ENCODE measurements around the gene LITAF. TPM values are rescaled to one million over a fixed set of nuclear protein-coding genes. Genes with fewer than 3 reads are reported as not detected.
"Not testable (repeated sequence)": the region's sequence is repeated elsewhere in the genome, so short reads cannot be mapped to it uniquely, and the experiment has no call there.

Gene LITAF
- polyA plus RNA-seq, 3 donors = 107 to 125 (median 115) TPM

DNA sequence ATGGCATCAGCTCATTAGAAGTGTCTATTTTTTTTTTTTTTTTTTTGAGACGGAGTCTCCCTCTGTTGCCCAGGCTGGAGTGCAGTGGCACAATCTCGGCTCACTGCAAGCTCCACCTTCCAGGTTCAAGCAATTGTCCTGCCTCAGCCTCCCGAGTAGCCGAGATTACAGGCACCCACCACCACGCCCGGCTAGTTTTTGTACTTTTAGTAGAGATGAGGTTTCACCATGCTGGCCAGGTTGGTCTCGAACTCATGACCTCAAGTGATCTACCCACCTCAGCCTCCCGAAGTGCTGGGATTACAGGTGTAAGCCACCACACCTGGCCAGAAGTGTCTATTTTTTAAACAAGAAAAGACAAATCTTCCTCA is 9.4 kb downstream of the LITAF start:
- not testable (repeated sequence) for DNase-seq (ENCODE audit: low read depth in 3 of 3, low spot score in 2 of 3)

GRCh38 chr16:11576427-11577289 is 10.1 kb downstream of the LITAF start:
- DNase-seq (ENCODE audit: low read depth in 3 of 3, low spot score in 2 of 3) = no peak

- no peak for DNase-seq (ENCODE audit: low read depth in 3 of 3, low spot score in 2 of 3)
Observed at GRCh38 chr16:11575223-11575589, 11.5 kb downstream of the LITAF start.

- no peak for DNase-seq (ENCODE audit: low read depth in 3 of 3, low spot score in 2 of 3)
Observed at GRCh38 chr16:11572301-11572995, 14.3 kb downstream of the LITAF start.

DNA sequence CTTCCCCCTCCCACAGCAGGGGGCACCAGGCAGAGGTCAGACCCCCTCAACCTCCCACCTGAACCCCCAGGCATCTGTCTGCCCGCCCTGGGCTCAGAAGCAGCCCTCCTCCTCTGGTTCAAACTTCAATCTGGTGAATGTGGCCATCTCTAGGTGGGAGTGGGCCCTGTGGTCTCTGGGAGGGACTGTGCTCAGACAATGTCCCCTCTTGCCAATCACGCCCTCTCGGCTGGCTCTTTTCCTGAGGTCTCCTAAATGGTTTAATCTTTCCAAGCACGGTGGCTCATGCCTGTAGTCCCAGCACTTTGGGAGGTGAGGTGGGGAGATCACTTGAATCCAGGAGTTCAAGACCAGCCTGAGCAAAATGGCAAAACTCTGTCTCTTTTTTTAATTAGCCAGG is 15.2 kb downstream of the LITAF start:
- no peak for DNase-seq (ENCODE audit: low read depth in 3 of 3, low spot score in 2 of 3)

DNA sequence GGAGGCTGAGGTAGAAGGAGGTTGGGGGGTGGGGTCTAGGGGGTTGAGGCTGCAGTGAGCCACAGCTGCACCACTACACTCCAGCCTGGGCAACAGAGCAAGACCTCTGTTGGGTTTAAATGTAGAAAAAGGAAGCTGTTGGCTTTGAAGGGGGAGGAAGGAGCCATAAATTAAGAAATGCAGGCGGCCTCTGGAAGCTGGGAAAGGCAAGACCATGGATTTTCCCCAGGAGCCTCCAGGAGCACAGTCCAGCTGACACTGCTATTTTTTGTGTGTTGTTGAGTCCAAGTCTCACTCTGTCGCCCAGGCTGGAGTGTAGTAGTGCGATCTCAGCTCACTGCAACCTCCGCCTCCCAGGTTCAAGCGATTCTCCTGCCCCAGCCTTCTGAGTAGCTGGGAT is 15.9 kb downstream of the LITAF start:
- no peak for DNase-seq (ENCODE audit: low read depth in 3 of 3, low spot score in 2 of 3)

DNA sequence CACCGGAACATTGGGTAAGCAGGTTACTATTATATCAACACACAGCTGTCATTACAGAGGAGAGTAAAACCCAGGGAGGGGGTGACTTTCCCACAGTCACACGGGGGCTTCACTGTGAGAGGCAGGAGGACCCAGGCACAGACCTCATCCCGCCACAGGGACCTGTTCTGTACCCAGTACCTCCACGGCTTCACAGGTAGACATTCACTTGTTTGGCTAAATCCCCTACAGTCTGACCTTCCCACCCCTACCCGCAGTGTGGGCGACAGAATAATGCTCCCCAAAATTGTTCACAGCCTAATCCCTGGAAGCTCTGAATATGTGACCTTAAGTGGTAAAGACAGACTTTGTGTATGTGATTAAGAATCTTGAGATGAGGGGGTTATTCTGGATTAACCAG is 16.5 kb downstream of the LITAF start:
- DNase-seq (ENCODE audit: low read depth in 3 of 3, low spot score in 2 of 3) = no peak

DNA sequence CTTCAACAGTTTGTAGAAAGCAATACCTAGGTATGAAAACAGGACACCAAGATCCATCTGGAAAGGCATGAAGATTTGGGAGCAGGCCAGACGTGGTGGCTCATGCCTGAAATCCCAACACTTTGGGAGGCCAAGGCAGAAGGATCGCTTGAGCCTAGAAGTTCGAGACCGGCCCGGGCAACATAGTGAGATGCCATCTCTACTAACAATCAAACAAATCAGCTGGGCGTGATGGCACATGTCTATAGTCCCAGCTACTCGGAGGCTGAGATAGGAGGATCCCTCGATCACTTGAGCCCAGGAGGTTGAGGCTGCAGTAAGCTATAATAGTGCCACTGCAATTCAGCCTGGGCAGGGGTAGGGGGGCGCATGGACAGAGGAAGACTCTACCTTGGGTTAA is 20.3 kb downstream of the LITAF start:
- DNase-seq (ENCODE audit: low read depth in 3 of 3, low spot score in 2 of 3) = no peak

DNA sequence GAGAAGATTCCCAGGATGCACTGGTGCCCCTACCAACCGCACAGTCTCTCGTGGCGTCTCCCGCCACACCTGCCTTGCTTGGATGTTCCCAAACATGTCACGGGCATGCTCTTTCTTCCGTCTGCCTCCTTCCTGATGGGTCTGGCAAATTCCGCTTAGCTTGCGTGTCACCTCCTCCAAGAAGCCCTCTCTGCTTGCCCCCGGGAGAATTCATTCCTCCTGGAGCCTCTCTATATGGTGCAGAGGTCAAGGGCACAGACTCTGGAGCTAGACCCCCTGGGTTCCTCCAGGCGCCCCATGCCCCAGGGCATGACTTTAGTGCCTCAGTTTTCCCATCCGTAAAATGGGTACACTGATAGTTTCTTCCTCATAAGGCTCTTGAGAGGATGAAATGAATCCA is 21.1 kb downstream of the LITAF start:
- no peak for DNase-seq (ENCODE audit: low read depth in 3 of 3, low spot score in 2 of 3)

GRCh38 chr16:11564046-11564926 is 22.4 kb downstream of the LITAF start:
- no peak for DNase-seq (ENCODE audit: low read depth in 3 of 3, low spot score in 2 of 3)

DNA sequence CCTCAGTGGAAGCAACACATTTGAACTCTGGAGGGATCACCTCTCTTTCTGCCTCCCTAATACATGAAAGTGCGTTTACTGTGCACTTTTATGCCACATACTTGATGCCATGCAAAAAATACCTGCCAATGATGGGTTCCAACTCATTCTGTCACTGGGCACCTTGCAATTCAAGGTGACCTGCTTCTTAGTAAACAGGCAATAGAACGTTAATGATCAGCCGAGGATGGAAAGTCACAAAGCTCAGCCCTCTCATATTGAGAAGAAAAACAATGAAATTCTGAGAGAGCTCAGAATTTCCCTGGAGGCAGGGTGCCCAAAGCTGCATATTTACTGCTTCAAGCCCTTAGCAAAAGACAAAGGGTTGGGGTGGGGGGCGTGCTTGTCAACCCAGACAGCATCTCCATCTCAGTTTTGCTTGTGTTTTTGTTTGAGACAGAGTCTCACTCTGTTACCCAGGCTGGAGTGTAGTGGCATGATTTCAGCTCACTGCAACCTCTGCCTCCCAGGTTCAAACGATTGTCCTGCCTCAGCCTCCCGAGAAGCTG is 23.2 kb downstream of the LITAF start:
- DNase-seq (ENCODE audit: low read depth in 3 of 3, low spot score in 2 of 3) = no peak

DNA sequence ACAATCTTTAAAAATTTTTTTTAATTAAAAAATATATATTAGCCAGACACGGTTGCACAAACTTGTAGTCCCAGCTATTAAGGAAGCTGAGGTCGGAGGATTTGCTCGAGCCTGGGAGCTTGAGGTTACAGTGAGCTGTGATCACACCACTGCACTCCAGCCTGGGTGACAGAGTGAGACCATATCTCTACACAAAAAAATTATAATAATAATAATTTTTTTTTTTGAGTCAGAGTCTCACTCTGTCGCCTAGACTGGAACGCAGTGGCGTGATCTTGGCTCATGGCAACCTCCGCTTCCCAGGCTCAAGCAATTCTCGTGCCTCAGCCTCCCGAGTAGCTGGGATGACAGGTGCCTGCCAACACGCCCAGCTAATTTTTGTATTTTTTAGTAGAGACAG is 23.8 kb downstream of the LITAF start:
- no peak for DNase-seq (ENCODE audit: low read depth in 3 of 3, low spot score in 2 of 3)

DNA sequence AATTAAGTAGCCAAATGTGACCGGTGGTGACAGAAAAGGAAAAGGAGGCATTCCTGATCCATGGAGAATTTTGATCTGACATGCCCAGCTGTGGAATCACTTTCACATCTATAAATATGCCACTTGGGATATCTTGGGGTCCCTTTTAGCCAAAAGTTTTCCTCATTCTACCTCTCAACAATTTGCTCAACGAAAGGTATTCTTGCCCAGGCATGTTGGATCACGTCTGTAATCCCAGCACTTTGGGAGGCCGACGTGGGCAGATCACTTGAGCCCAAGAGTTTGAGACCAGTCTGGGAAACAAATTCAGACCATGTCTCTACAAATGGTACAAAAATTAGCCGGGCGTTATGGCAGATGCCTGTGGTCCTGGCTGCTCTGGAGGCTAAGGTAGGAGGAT is 24.3 kb downstream of the LITAF start:
- no peak for DNase-seq (ENCODE audit: low read depth in 3 of 3, low spot score in 2 of 3)

- no peak for DNase-seq (ENCODE audit: low read depth in 3 of 3, low spot score in 2 of 3)
Observed at GRCh38 chr16:11561856-11562255, 24.9 kb downstream of the LITAF start.

DNA sequence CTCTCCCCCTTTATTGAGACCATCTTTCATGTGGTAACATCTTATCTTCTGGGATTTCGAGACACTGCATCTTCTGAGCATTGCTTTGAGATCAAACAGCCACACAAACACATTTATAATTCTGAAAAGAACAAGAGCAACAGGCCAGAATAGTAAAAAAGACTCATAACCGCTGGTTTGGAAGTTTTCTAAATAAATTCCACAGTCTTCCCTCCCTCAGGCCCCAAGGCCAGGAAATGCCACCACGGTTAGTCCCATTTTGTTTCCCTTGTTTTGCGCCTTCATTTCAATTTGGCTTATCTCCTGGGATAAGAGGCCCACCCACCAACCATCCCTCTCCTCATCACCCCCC is 25.3 kb downstream of the LITAF start:
- no peak for DNase-seq (ENCODE audit: low read depth in 3 of 3, low spot score in 2 of 3)

- DNase-seq (ENCODE audit: low read depth in 3 of 3, low spot score in 2 of 3) = peak in 1 of 3 donors; percentile 39
Observed at GRCh38 chr16:11560701-11561453, 25.8 kb downstream of the LITAF start.

DNA sequence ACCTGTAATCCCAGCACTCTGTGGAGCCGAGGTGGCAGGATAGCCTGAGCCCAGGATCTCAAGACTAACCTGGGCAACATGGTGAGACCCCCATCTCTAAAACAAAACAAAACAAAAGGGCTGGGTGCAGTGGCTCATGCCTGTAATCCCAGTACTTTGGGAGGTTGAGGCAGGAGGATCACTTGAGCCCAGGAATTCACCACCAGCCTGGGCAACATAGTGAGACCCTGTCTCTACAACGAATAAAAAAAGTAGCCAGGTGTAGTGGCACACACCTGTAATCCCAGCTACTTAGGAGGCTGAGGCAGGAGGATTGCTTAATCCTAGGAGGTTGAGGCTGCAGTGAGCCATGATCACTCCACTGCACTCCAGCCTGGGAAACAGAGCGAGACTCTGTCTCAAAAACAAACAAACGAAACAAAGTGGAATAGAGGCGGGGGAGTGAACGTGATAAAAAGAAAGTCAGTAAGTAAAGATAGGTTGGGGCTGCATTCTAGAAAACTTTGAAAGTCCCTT is 28.4 kb downstream of the LITAF start:
- not testable (repeated sequence) for DNase-seq (ENCODE audit: low read depth in 3 of 3, low spot score in 2 of 3)

- no peak for DNase-seq (ENCODE audit: low read depth in 3 of 3, low spot score in 2 of 3)
Observed at GRCh38 chr16:11557801-11558200, 28.9 kb downstream of the LITAF start.

GRCh38 chr16:11556945-11557720 is 29.6 kb downstream of the LITAF start:
- no peak for DNase-seq (ENCODE audit: low read depth in 3 of 3, low spot score in 2 of 3)

Measured in right renal cortex interstitium (tissue), 3 donors.